GM12878 (cell line): ENCODE results near the gene RNPEP.
"Not testable (repeated sequence)": the region's sequence is repeated elsewhere in the genome, so short reads cannot be mapped to it uniquely, and the experiment has no call there.

Source experiments
- BRCA1 ChIP-seq: IDR thresholded peaks from 2 replicates; pipeline ENCODE4 v1.6.1; 2011; ENCODE audit warnings: low read depth, low read length, improper control_type of control experiment
- KDM1A ChIP-seq: fragments of 200-600 bp; sonication (generic); IDR thresholded peaks from 2 replicates; pipeline ENCODE4 v1.6.1; 2016; ENCODE audit warnings: borderline replicate concordance
- STAT3 ChIP-seq: IDR thresholded peaks from 2 replicates; pipeline ENCODE4 v1.6.1; 2011; ENCODE audit warnings: low read depth, low read length, improper control_type of control experiment

DNA sequence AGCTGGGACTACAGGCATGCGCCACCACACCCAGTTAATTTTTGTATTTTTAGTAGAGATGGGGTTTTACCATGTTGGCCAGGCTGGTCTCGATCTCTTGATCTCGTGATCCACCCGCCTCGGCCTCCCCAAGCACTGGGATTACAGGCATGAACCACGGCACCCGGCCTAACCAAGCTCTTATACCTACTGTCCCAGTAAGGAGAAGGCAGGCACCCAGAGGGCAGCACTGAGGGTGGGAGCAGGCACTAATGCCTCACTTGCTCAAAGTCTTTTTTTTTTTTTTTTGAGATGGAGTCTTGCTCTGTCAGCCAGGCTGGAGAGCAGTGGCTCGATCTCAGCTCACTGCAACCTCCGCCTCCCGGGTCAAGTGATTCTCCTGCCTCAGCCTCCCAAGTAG, 42.1 kb upstream of the RNPEP start:
- TF ChIP-seq BRCA1, KDM1A, STAT3: not testable (repeated sequence)
